Measurements from ENCODE around the gene KBTBD8.

The KBTBD8 gene

GRCh38 chr3:67037615-67038014 is 39.5 kb downstream of the KBTBD8 start:
- DNase-seq (ENCODE audit: low spot score): no peak

GRCh38 chr3:67044295-67044694 is 46.2 kb downstream of the KBTBD8 start:
- DNase-seq (ENCODE audit: low spot score): no peak

- DNase-seq (ENCODE audit: low spot score): no peak
Measured at GRCh38 chr3:67044955-67045354, 46.8 kb downstream of the KBTBD8 start.

GRCh38 chr3:67045711-67046465 is 47.8 kb downstream of the KBTBD8 start:
- DNase-seq (ENCODE audit: low spot score): no peak

GRCh38 chr3:67047051-67047450 is 48.9 kb downstream of the KBTBD8 start:
- no peak for DNase-seq (ENCODE audit: low spot score)

GRCh38 chr3:67048067-67048714 is 50.1 kb downstream of the KBTBD8 start:
- DNase-seq (ENCODE audit: low spot score): no peak

GRCh38 chr3:67048715-67049074 is 50.6 kb downstream of the KBTBD8 start:
- DNase-seq (ENCODE audit: low spot score): no peak

GRCh38 chr3:67059443-67059842 is 61.3 kb downstream of the KBTBD8 start:
- DNase-seq (ENCODE audit: low spot score): no peak
